ENCODE measurements around the gene PRKCD.

DNA sequence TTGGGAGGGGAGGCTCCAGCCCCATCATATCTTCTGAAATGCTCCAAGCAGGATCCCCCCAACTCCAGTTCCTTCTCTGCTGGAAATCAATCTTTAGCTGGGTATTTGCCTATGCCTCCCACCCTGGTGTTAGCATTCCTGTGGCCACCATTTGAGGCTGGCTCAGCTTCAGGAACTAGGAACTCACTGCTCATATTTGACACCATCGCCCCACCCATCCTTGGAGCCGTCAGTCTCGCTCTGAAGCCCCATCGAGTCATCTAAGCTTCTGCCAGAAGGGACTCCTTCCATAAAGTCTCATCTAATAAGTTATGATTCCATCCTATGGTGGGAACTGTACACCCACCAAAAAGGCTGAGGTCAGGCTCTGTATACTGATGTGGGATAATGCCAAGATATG, 26.4 kb downstream of the PRKCD start:
- no peak for TF ChIP-seq POLR2A (IDR thresholded peaks at IDR 0.05)
- TF ChIP-seq, protein P1, sequence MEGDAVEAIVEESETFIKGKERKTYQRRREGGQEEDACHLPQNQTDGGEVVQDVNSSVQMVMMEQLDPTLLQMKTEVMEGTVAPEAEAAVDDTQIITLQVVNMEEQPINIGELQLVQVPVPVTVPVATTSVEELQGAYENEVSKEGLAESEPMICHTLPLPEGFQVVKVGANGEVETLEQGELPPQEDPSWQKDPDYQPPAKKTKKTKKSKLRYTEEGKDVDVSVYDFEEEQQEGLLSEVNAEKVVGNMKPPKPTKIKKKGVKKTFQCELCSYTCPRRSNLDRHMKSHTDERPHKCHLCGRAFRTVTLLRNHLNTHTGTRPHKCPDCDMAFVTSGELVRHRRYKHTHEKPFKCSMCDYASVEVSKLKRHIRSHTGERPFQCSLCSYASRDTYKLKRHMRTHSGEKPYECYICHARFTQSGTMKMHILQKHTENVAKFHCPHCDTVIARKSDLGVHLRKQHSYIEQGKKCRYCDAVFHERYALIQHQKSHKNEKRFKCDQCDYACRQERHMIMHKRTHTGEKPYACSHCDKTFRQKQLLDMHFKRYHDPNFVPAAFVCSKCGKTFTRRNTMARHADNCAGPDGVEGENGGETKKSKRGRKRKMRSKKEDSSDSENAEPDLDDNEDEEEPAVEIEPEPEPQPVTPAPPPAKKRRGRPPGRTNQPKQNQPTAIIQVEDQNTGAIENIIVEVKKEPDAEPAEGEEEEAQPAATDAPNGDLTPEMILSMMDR (IDR thresholded peaks at IDR 0.05), result no peak

Data from body of pancreas (tissue), 4 donors.